Nephron progenitor cell (in vitro differentiated cells): Measurements from ENCODE around the gene ASIC2.

Source experiments
- DNase-seq: peaks from one replicate; pipeline ENCODE4 v3.0.0; 2021
- H3K27ac Mint-ChIP-seq: 2 replicates; pipeline ENCODE4 v1.8.0; 2021; ENCODE audit warnings: mild to moderate bottlenecking, moderate library complexity, mixed read lengths
- H3K27me3 Mint-ChIP-seq: 2 replicates; pipeline ENCODE4 v1.8.0; 2021; ENCODE audit warnings: mild to moderate bottlenecking, low read depth, mixed read lengths; ENCODE audit not compliant: poor library complexity
- H3K36me3 Mint-ChIP-seq: 2 replicates; pipeline ENCODE4 v1.8.0; 2021; ENCODE audit warnings: low read depth, mixed read lengths
- H3K4me1 Mint-ChIP-seq: 2 replicates; pipeline ENCODE4 v1.8.0; 2021; ENCODE audit warnings: mixed read lengths
- H3K4me3 Mint-ChIP-seq: 2 replicates; pipeline ENCODE4 v1.8.0; 2021; ENCODE audit warnings: mild to moderate bottlenecking, moderate library complexity, mixed read lengths
- H3K9me3 Mint-ChIP-seq: 2 replicates; pipeline ENCODE4 v1.8.0; 2021; ENCODE audit warnings: mild to moderate bottlenecking, moderate library complexity, mixed read lengths
- CTCF ChIP-seq: fragments of 200-600 bp; sonication (generic); IDR thresholded peaks from 2 replicates; pipeline ENCODE4 v1.5.0; 2021; ENCODE audit warnings: antibody characterized with exemption

Gene ASIC2

GRCh38 chr17:33260638-33261037, 32.5 kb downstream of the ASIC2 start:
- Mint-ChIP-seq H3K4me1 (peaks cover 51% of the 10 kb centered on the region), H3K4me3 (no peak overlapping the region), H3K9me3 (no peaks in the 10 kb centered on the region), H3K36me3 (no peaks in the 10 kb centered on the region), H3K27ac (no peak overlapping the region), H3K27me3 (no peaks in the 10 kb centered on the region)
- TF ChIP-seq CTCF = no peak
- DNase-seq = no peak

- H3K9me3 Mint-ChIP-seq = no peaks in the 10 kb centered on the region
- DNase-seq = no peak
- H3K27ac Mint-ChIP-seq = no peak overlapping the region
- H3K4me1 Mint-ChIP-seq = peaks cover 47% of the 10 kb centered on the region
- no peaks in the 10 kb centered on the region for H3K36me3 Mint-ChIP-seq
- H3K4me3 Mint-ChIP-seq = no peak overlapping the region
- no peak for TF ChIP-seq CTCF
- H3K27me3 Mint-ChIP-seq = no peaks in the 10 kb centered on the region
These were observed 34.8 kb downstream of the ASIC2 start for GRCh38 chr17:33258296-33258695.

GRCh38 chr17:33245183-33245582, 47.9 kb downstream of the ASIC2 start:
- H3K36me3 Mint-ChIP-seq = no peaks in the 10 kb centered on the region
- H3K4me1 Mint-ChIP-seq = peaks cover 5% of the 10 kb centered on the region
- H3K27me3 Mint-ChIP-seq = peaks cover 13% of the 10 kb centered on the region
- H3K9me3 Mint-ChIP-seq = no peaks in the 10 kb centered on the region
- TF ChIP-seq CTCF = no peak
- no peak for DNase-seq
- no peak overlapping the region for H3K4me3 Mint-ChIP-seq
- H3K27ac Mint-ChIP-seq = no peak overlapping the region

GRCh38 chr17:33243732-33244131, 49.4 kb downstream of the ASIC2 start:
- peaks cover 9% of the 10 kb centered on the region for H3K27me3 Mint-ChIP-seq
- H3K4me1 Mint-ChIP-seq = peaks cover 5% of the 10 kb centered on the region
- no peak overlapping the region for H3K27ac Mint-ChIP-seq
- TF ChIP-seq CTCF = no peak
- H3K4me3 Mint-ChIP-seq = no peak overlapping the region
- DNase-seq = no peak
- no peaks in the 10 kb centered on the region for H3K9me3 Mint-ChIP-seq
- H3K36me3 Mint-ChIP-seq = no peaks in the 10 kb centered on the region

GRCh38 chr17:33242375-33243124, 50.5 kb downstream of the ASIC2 start:
- Mint-ChIP-seq H3K4me1 (peaks cover 10% of the 10 kb centered on the region), H3K27me3 (peaks cover 5% of the 10 kb centered on the region), H3K36me3 (no peaks in the 10 kb centered on the region), H3K4me3 (no peak overlapping the region), H3K27ac (no peak overlapping the region), H3K9me3 (no peaks in the 10 kb centered on the region)
- no peak for TF ChIP-seq CTCF
- no peak for DNase-seq

GRCh38 chr17:33241390-33241789, 51.7 kb downstream of the ASIC2 start:
- no peak for TF ChIP-seq CTCF
- Mint-ChIP-seq H3K4me1 (peaks cover 10% of the 10 kb centered on the region), H3K4me3 (no peak overlapping the region), H3K27ac (no peak overlapping the region), H3K27me3 (peaks cover 5% of the 10 kb centered on the region), H3K9me3 (no peaks in the 10 kb centered on the region), H3K36me3 (no peaks in the 10 kb centered on the region)
- no peak for DNase-seq
